NB4 (cell line): ENCODE data around the gene TEX14.

Source experiments
- DNase-seq: peaks from one replicate; pipeline ENCODE4 v3.0.0; 2010; ENCODE audit warnings: low read depth
- H3K4me3 ChIP-seq: one replicate; pipeline ENCODE4 v1.5.1; 2011; ENCODE audit warnings: mild to moderate bottlenecking, low read depth, low read length, moderate library complexity
- MAX ChIP-seq: IDR thresholded peaks from 2 replicates; pipeline ENCODE4 v1.6.1; 2011; ENCODE audit warnings: low read depth, low read length
- MYC ChIP-seq: IDR thresholded peaks from 2 replicates; pipeline ENCODE4 v1.6.1; 2011; ENCODE audit warnings: low read depth, low read length
- POLR2A ChIP-seq: IDR thresholded peaks from 2 replicates; pipeline ENCODE4 v1.6.1; 2011; ENCODE audit warnings: mild to moderate bottlenecking; ENCODE audit not compliant: insufficient read length; ENCODE audit errors: extremely low read depth
- TF ChIP-seq, protein P1 (sequence below): IDR thresholded peaks from one replicate; pipeline ENCODE4 v1.5.1; 2012; ENCODE audit warnings: low read depth, low read length

TEX14 gene, protein sequence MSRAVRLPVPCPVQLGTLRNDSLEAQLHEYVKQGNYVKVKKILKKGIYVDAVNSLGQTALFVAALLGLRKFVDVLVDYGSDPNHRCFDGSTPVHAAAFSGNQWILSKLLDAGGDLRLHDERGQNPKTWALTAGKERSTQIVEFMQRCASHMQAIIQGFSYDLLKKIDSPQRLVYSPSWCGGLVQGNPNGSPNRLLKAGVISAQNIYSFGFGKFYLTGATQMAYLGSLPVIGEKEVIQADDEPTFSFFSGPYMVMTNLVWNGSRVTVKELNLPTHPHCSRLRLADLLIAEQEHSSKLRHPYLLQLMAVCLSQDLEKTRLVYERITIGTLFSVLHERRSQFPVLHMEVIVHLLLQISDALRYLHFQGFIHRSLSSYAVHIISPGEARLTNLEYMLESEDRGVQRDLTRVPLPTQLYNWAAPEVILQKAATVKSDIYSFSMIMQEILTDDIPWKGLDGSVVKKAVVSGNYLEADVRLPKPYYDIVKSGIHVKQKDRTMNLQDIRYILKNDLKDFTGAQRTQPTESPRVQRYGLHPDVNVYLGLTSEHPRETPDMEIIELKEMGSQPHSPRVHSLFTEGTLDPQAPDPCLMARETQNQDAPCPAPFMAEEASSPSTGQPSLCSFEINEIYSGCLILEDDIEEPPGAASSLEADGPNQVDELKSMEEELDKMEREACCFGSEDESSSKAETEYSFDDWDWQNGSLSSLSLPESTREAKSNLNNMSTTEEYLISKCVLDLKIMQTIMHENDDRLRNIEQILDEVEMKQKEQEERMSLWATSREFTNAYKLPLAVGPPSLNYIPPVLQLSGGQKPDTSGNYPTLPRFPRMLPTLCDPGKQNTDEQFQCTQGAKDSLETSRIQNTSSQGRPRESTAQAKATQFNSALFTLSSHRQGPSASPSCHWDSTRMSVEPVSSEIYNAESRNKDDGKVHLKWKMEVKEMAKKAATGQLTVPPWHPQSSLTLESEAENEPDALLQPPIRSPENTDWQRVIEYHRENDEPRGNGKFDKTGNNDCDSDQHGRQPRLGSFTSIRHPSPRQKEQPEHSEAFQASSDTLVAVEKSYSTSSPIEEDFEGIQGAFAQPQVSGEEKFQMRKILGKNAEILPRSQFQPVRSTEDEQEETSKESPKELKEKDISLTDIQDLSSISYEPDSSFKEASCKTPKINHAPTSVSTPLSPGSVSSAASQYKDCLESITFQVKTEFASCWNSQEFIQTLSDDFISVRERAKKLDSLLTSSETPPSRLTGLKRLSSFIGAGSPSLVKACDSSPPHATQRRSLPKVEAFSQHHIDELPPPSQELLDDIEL (N-terminal part only)

DNA sequence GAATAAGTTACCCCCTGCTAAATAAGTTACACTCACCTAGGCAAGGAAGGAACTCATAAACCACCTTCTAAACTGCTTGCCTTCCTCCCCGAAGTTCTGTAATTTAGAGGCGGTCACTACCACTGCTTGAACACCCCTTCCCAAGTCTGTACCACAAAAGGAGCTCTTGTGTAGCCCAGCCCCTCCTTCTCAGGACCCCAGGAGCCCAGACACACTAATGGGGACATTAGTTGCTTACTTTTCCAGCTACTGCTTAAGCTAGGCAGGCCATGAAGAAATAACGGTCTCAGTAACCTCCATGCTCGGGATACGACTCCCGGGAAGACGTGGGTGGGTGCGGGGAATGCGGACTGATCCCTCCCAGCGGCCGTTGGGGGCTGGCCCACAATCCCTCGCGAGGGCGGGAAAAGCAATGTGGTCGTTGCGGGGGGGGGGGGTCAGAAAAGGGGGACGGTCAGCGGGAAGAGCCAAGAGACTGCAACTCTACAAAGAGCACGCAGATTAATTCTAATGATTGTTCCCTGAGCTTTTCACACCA, at the start of gene TEX14:
TEX14 (minus strand) TSS at position 345 of the 538 bp plus-strand sequence. CDS start 40,044 bp downstream, outside the sequence.
- no peak for TF ChIP-seq MAX
- TF ChIP-seq MYC = no peak
- TF ChIP-seq, protein P1, sequence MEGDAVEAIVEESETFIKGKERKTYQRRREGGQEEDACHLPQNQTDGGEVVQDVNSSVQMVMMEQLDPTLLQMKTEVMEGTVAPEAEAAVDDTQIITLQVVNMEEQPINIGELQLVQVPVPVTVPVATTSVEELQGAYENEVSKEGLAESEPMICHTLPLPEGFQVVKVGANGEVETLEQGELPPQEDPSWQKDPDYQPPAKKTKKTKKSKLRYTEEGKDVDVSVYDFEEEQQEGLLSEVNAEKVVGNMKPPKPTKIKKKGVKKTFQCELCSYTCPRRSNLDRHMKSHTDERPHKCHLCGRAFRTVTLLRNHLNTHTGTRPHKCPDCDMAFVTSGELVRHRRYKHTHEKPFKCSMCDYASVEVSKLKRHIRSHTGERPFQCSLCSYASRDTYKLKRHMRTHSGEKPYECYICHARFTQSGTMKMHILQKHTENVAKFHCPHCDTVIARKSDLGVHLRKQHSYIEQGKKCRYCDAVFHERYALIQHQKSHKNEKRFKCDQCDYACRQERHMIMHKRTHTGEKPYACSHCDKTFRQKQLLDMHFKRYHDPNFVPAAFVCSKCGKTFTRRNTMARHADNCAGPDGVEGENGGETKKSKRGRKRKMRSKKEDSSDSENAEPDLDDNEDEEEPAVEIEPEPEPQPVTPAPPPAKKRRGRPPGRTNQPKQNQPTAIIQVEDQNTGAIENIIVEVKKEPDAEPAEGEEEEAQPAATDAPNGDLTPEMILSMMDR = no peak
- no peak for TF ChIP-seq POLR2A
- peak; percentile 8 for DNase-seq
- peak within 1 kb of the TSS; percentile 88 for H3K4me3 ChIP-seq

- no peak overlapping the region for H3K4me3 ChIP-seq
- TF ChIP-seq POLR2A (no peak), MYC (no peak)
- TF ChIP-seq, protein P1 = no peak
- DNase-seq = no peak
Measured at GRCh38 chr17:58741121-58741625, 49.3 kb upstream of the TEX14 start.

DNA sequence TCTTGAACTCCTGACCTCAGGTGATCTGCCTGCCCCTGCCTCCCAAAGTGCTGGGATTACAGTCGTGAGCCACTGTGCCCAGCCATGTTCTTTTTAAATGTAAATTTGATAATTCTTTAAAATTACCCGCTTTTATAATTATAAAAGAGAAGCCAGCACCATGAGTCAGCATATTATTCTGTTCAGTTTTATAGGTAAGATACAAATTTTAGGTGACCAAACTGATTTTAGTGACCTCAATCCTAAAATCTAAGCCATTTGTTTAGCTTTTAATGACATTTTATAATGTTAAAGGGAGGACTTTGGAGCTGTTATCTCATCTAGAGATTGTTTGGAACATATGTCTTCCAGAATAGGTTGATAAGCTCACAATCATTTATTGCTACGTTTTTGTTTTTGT, 43.0 kb upstream of the TEX14 start:
- no peak for TF ChIP-seq MAX
- TF ChIP-seq, protein P1 = no peak
- no peak for TF ChIP-seq POLR2A
- no peak for TF ChIP-seq MYC
- no peak for DNase-seq
- no peak overlapping the region for H3K4me3 ChIP-seq

DNA sequence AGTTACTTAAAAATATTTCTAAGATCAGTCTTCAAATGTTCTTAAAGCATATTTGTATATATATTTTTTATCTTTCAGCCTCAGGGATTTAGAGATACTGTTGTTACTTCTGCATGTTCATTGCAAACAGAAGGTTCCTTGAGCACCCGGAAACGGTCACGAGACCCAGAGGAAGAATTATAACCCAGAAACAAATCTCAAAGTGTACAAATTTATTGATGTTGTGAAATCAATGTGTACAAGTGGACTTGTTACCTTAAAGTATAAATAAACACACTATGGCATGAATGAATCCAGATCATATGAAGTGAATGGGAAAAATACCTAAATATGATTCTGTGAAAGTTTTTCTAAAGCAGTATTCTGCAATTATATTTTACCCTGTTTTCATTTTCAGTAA, 42.2 kb upstream of the TEX14 start:
- H3K4me3 ChIP-seq = no peak overlapping the region
- TF ChIP-seq, protein P1 = no peak
- TF ChIP-seq MAX = no peak
- no peak for TF ChIP-seq POLR2A
- no peak for TF ChIP-seq MYC
- no peak for DNase-seq

GRCh38 chr17:58730937-58731336, 39.1 kb upstream of the TEX14 start:
- no peak for TF ChIP-seq MAX
- no peak for TF ChIP-seq POLR2A
- TF ChIP-seq, protein P1 = no peak
- TF ChIP-seq MYC = no peak
- no peak for DNase-seq
- H3K4me3 ChIP-seq = no peak overlapping the region
